Measurements from ENCODE around the gene TNIK.
"Not testable (repeated sequence)": the region's sequence is repeated elsewhere in the genome, so short reads cannot be mapped to it uniquely, and the experiment has no call there.

Gene TNIK

DNA sequence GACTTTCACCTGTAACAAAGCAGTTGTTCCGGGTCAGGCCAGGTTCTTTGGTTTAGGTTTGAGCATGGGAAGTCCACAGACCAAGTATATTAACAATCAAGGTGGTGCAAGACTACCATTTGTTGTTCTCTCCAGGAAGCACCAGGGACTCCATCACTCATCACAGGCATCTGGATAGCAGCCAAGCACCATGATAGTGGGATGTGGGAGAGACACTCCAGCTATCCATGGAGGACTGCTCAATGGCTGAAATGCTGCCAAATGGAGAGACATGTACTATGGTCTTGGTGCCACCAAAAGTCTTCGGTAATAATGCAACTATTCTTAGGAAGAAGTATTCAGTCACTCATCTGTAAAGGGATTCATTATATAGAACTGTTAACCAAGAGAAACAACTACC, 143.0 kb downstream of the TNIK start:
- Histone ChIP-seq H3K9ac (ENCODE audit: low read length) (no peak overlapping the region), H3K4me3 (ENCODE audit: low read length) (no peak overlapping the region), H3K4me1 (ENCODE audit: control insufficient read depth, insufficient read depth, low read length) (no peaks in the 10 kb centered on the region), H3K27me3 (ENCODE audit: control insufficient read depth, insufficient read depth, low read length) (no peaks in the 10 kb centered on the region), H3K9me3 (ENCODE audit: control insufficient read depth, low read length) (no peaks in the 10 kb centered on the region), H3K36me3 (ENCODE audit: control insufficient read depth, insufficient read depth, low read length) (no peaks in the 10 kb centered on the region)

DNA sequence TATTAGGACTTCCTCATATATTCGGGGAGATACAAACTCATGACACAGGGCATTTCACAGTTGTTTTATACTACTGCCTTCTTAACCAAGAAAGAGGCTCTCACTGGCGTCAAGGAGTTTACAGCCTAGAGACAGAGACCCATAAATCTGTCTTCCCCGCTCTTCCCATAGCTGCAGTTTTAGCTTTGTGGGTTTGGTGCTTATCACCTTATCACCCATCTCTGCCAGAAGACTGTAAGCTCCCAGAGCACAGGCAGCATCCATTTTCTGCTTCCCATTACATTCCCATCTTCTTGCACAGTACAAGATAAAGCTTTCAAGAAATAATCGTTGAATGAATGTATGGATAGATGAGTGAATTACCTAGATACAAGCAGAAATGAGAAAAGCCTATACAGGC, 144.3 kb downstream of the TNIK start:
- no peaks in the 10 kb centered on the region for H3K27me3 ChIP-seq (ENCODE audit: control insufficient read depth, insufficient read depth, low read length)
- H3K9ac ChIP-seq (ENCODE audit: low read length): no peak overlapping the region
- H3K36me3 ChIP-seq (ENCODE audit: control insufficient read depth, insufficient read depth, low read length): no peaks in the 10 kb centered on the region
- no peaks in the 10 kb centered on the region for H3K9me3 ChIP-seq (ENCODE audit: control insufficient read depth, low read length)
- no peaks in the 10 kb centered on the region for H3K4me1 ChIP-seq (ENCODE audit: control insufficient read depth, insufficient read depth, low read length)
- no peak overlapping the region for H3K4me3 ChIP-seq (ENCODE audit: low read length)

DNA sequence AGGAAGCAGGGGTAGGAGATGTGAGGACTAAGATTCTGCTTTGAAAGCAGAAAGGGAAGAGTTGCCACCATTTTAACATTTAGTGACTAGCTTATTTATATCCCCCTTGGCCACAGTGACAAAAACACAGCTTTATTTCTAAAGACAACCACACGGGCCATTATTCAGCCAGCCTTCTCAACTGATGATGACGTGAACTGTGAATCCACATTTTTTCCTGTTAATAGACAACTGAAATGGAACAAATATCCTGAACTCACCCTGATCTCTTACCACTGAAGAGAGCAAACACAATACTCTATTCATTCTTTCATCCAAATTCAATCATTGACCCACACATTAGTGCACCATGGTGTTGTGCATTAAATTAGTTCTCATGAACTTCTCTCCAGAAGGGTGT, 145.1 kb downstream of the TNIK start:
- H3K27me3 ChIP-seq (ENCODE audit: control insufficient read depth, insufficient read depth, low read length): no peaks in the 10 kb centered on the region
- H3K4me1 ChIP-seq (ENCODE audit: control insufficient read depth, insufficient read depth, low read length): no peaks in the 10 kb centered on the region
- no peaks in the 10 kb centered on the region for H3K9me3 ChIP-seq (ENCODE audit: control insufficient read depth, low read length)
- no peak overlapping the region for H3K4me3 ChIP-seq (ENCODE audit: low read length)
- no peaks in the 10 kb centered on the region for H3K36me3 ChIP-seq (ENCODE audit: control insufficient read depth, insufficient read depth, low read length)
- no peak overlapping the region for H3K9ac ChIP-seq (ENCODE audit: low read length)

DNA sequence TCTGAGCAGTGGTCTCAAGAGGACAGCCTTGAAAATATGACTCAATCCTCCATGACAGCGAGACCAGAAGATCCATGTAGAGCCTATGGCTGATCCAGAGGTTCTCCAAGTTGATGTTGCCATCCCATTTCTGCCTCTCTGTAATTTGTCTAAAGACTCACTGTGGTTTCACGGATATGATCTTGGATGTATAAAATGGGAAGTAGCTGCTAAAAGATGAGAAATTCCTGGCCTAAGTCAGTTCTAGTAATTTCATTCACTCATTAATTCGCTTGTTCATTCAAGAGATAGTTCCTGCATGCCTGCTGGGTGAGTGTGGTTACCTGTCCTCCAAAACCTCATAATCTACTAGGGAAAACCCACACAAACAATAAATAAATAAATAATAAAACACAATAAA, 145.9 kb downstream of the TNIK start:
- Histone ChIP-seq H3K9me3 (ENCODE audit: control insufficient read depth, low read length) (no peaks in the 10 kb centered on the region), H3K4me3 (ENCODE audit: low read length) (no peak overlapping the region), H3K27me3 (ENCODE audit: control insufficient read depth, insufficient read depth, low read length) (no peaks in the 10 kb centered on the region), H3K36me3 (ENCODE audit: control insufficient read depth, insufficient read depth, low read length) (no peaks in the 10 kb centered on the region), H3K4me1 (ENCODE audit: control insufficient read depth, insufficient read depth, low read length) (no peaks in the 10 kb centered on the region), H3K9ac (ENCODE audit: low read length) (no peak overlapping the region)

DNA sequence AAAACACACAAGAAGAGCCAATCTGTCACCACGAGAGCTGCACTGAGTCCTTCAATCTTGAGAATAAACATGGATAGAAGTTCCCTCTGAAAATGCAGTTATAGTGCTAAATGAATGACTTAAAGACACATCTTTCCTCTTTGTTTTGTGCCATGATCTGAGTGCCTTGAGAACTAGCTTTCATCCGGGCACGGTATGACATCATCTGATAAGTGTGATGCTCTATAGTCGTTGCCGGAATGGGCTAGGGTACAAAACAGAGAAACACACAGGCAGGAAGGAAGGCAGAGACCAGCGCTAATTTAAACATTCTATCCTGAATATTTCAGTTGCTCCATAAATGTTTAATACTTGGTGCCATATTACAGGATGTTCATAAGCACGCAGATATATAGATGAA, 146.5 kb downstream of the TNIK start:
- H3K4me1 ChIP-seq (ENCODE audit: control insufficient read depth, insufficient read depth, low read length): no peaks in the 10 kb centered on the region
- no peaks in the 10 kb centered on the region for H3K9me3 ChIP-seq (ENCODE audit: control insufficient read depth, low read length)
- no peak overlapping the region for H3K4me3 ChIP-seq (ENCODE audit: low read length)
- no peak overlapping the region for H3K9ac ChIP-seq (ENCODE audit: low read length)
- H3K27me3 ChIP-seq (ENCODE audit: control insufficient read depth, insufficient read depth, low read length): no peaks in the 10 kb centered on the region
- no peaks in the 10 kb centered on the region for H3K36me3 ChIP-seq (ENCODE audit: control insufficient read depth, insufficient read depth, low read length)

DNA sequence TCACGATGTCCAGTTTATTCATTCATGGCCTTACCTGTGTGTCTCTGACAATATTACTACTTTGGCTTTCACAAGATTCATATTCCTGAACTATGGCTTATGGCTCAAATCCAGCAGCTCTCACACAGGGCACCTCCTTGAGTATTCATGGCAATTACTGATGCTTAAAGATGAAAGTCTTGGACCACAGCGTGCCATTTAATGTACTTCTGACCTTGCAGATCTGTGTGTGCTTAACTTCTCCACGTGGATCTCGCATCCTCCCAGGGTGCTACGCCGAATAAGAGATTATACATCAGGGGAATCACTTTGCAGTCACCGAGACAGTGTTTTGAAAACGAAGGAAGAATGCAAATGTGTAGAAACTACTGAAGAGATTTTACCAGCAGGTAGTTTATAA, 147.5 kb downstream of the TNIK start:
- no peaks in the 10 kb centered on the region for H3K4me1 ChIP-seq (ENCODE audit: control insufficient read depth, insufficient read depth, low read length)
- H3K9me3 ChIP-seq (ENCODE audit: control insufficient read depth, low read length): no peaks in the 10 kb centered on the region
- no peaks in the 10 kb centered on the region for H3K36me3 ChIP-seq (ENCODE audit: control insufficient read depth, insufficient read depth, low read length)
- no peaks in the 10 kb centered on the region for H3K27me3 ChIP-seq (ENCODE audit: control insufficient read depth, insufficient read depth, low read length)
- no peak overlapping the region for H3K4me3 ChIP-seq (ENCODE audit: low read length)
- H3K9ac ChIP-seq (ENCODE audit: low read length): no peak overlapping the region

DNA sequence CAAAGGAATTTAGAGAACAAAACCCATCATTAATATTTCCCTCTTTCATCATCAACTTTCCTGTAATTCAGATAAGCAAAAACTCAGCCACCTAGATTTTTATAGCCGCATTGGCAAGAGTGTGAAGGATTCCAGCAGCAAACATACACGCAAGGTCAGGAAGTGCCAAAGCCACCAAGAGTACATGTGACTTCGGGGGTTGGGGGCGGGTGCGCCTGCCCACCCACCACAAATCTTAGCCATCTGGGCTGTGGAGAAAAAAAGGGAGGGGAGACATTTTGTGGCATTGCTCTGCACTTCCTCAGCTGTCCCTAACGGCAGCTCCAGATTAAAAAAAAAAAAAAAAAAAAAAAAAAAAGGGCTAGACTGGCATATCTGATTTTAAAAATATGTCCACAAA, 148.4 kb downstream of the TNIK start:
- H3K36me3 ChIP-seq (ENCODE audit: control insufficient read depth, insufficient read depth, low read length): no peaks in the 10 kb centered on the region

DNA sequence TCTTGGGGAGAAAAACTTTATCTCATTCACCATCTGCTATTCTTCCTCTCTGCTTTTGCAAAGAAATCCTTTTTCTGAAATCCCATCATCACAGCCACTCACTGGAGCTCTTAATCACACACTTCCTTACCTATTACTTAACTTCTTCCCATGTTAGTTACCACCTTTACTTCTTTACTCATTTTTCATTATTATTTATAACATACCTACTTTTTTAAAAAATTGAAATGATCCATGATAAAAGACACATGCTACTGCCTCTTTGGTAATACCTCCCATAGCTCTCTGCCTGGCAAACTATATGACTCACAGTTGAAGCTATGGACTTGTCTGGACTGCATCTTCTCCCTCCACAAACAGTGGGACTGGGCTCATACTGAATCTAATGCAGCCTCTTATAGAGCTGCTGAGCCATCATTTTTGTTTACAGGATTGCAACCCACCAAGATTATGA, 150.3 kb downstream of the TNIK start:
- Histone ChIP-seq H3K4me1 (ENCODE audit: control insufficient read depth, insufficient read depth, low read length) (no peaks in the 10 kb centered on the region), H3K4me3 (ENCODE audit: low read length) (no peak overlapping the region), H3K27me3 (ENCODE audit: control insufficient read depth, insufficient read depth, low read length) (no peaks in the 10 kb centered on the region), H3K9ac (ENCODE audit: low read length) (no peak overlapping the region), H3K36me3 (ENCODE audit: control insufficient read depth, insufficient read depth, low read length) (no peaks in the 10 kb centered on the region), H3K9me3 (ENCODE audit: control insufficient read depth, low read length) (no peaks in the 10 kb centered on the region)

More for the DNA sequence above, 148.4 kb downstream of the TNIK start:
- no peak overlapping the region for H3K4me3 ChIP-seq (ENCODE audit: low read length)
- H3K9me3 ChIP-seq (ENCODE audit: control insufficient read depth, low read length): no peaks in the 10 kb centered on the region
- H3K4me1 ChIP-seq (ENCODE audit: control insufficient read depth, insufficient read depth, low read length): no peaks in the 10 kb centered on the region
- H3K27me3 ChIP-seq (ENCODE audit: control insufficient read depth, insufficient read depth, low read length): no peaks in the 10 kb centered on the region
- no peak overlapping the region for H3K9ac ChIP-seq (ENCODE audit: low read length)

DNA sequence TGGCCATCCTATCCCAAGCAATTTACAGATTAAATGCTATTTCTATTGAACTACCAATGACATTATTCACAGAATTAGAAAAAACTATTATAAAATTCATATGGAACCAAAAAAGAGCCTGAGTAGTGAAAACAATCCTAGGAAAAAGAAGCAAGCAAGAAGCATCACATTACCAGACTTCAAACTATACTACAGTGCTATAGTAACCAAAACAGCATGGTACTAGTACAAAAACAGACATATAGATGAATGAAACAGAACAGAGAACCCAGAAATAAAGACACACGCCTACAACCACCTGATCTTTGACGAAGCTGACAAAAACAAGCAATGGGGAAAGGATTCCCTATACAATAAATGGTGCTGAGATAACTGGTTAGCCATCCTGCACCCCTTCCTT, 152.2 kb downstream of the TNIK start:
- H3K36me3 ChIP-seq (ENCODE audit: control insufficient read depth, insufficient read depth, low read length): no peaks in the 10 kb centered on the region
- no peaks in the 10 kb centered on the region for H3K4me1 ChIP-seq (ENCODE audit: control insufficient read depth, insufficient read depth, low read length)
- no peaks in the 10 kb centered on the region for H3K9me3 ChIP-seq (ENCODE audit: control insufficient read depth, low read length)

DNA sequence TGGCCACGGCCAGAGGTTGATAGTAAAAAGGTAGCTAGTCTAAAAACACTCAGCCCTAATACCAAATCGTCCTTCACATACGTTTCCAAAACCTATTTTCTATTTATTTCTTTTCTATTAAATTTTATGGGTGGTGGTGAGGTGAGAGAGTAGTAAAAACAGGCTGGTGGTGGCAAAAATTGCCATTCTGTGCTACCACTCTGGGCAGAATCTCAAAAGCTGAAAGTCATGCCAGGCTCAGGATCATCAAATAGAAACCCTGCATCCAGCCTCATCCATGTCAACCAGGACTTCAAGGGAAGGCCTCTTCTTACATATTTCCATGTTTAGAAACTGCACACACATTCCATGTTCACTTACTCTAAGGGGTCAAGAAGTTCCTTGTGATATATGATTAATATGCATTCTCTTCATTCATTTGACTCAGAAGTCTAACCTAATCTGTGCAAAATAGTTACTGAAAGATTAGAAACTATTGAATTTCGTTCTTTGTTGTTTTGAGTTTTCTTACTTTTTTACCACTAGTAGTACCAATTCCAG, 153.1 kb downstream of the TNIK start:
- H3K4me1 ChIP-seq (ENCODE audit: control insufficient read depth, insufficient read depth, low read length): no peaks in the 10 kb centered on the region
- no peaks in the 10 kb centered on the region for H3K36me3 ChIP-seq (ENCODE audit: control insufficient read depth, insufficient read depth, low read length)
- H3K9ac ChIP-seq (ENCODE audit: low read length): no peak overlapping the region
- H3K27me3 ChIP-seq (ENCODE audit: control insufficient read depth, insufficient read depth, low read length): no peaks in the 10 kb centered on the region
- H3K4me3 ChIP-seq (ENCODE audit: low read length): no peak overlapping the region
- H3K9me3 ChIP-seq (ENCODE audit: control insufficient read depth, low read length): no peaks in the 10 kb centered on the region

More for the DNA sequence above, 152.2 kb downstream of the TNIK start:
- H3K4me3 ChIP-seq (ENCODE audit: low read length): no peak overlapping the region
- no peak overlapping the region for H3K9ac ChIP-seq (ENCODE audit: low read length)
- no peaks in the 10 kb centered on the region for H3K27me3 ChIP-seq (ENCODE audit: control insufficient read depth, insufficient read depth, low read length)

DNA sequence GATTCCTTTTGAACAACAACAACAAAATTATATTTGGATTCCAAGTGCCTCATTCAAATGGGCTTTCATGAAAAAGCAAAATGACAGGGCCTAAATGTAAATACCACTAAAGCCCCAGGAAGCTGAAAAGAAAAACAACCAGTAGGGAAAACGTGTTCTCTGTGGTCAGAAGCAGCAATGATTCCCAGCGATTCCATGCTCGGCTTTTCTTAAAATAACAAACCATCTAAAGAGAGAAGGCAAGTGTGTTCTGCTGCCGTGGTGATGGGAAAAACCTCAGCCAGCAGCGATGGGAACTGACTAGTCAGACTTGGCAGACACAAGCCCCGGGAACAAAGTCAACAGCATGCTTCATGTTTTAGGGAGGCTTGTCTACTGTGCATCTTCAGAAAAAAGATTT, 153.6 kb downstream of the TNIK start:
- H3K9ac ChIP-seq (ENCODE audit: low read length): no peak overlapping the region
- H3K36me3 ChIP-seq (ENCODE audit: control insufficient read depth, insufficient read depth, low read length): no peaks in the 10 kb centered on the region
- no peak overlapping the region for H3K4me3 ChIP-seq (ENCODE audit: low read length)
- no peaks in the 10 kb centered on the region for H3K27me3 ChIP-seq (ENCODE audit: control insufficient read depth, insufficient read depth, low read length)
- no peaks in the 10 kb centered on the region for H3K9me3 ChIP-seq (ENCODE audit: control insufficient read depth, low read length)
- H3K4me1 ChIP-seq (ENCODE audit: control insufficient read depth, insufficient read depth, low read length): no peaks in the 10 kb centered on the region

DNA sequence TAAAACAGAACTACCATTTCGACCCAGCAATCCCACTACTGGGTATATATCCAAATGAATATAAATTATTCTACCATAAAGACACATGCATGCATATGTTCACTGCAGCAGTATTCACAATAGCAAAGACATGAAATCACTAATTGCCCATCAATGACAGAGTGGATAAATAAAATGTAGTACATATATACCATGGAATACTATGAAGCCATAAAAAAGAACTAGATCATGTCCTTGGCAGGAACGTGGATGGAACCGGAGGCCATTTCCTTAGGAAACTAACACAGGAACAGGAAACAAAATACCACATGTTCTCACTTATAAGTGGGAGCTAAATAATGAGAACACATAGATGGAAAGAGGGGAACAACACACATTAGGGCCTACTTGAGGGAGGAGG, 154.4 kb downstream of the TNIK start:
- H3K9me3 ChIP-seq (ENCODE audit: control insufficient read depth, low read length); H3K4me3 ChIP-seq (ENCODE audit: low read length); H3K27me3 ChIP-seq (ENCODE audit: control insufficient read depth, insufficient read depth, low read length); H3K9ac ChIP-seq (ENCODE audit: low read length); H3K36me3 ChIP-seq (ENCODE audit: control insufficient read depth, insufficient read depth, low read length); H3K4me1 ChIP-seq (ENCODE audit: control insufficient read depth, insufficient read depth, low read length): not testable (repeated sequence)

DNA sequence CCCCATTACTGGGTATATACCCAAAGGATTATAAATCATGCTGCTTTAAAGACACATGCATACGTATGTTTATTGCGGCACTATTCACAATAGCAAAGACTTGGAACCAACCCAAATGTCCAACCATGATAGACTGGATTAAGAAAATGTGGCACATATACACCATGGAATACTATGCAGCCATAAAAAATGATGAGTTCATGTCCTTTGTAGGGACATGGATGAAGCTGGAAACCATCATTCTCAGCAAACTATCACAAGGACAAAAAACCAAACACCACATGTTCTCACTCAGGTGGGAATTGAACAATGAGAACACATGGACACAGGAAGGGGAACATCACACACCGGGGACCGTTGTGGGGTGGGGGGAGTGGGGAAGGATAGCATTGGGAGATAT, 155.7 kb downstream of the TNIK start:
- H3K9ac ChIP-seq (ENCODE audit: low read length); H3K36me3 ChIP-seq (ENCODE audit: control insufficient read depth, insufficient read depth, low read length); H3K4me1 ChIP-seq (ENCODE audit: control insufficient read depth, insufficient read depth, low read length); H3K9me3 ChIP-seq (ENCODE audit: control insufficient read depth, low read length); H3K4me3 ChIP-seq (ENCODE audit: low read length); H3K27me3 ChIP-seq (ENCODE audit: control insufficient read depth, insufficient read depth, low read length): not testable (repeated sequence)

All from mucosa of stomach (tissue), 1 donor.